HepG2 (cell line): ENCODE data around the gene ATAD1. TPM values are rescaled to one million over a fixed set of nuclear protein-coding genes. Genes with fewer than 3 reads are reported as not detected.
A peak's percentile ranks its signal among the peaks of the same experiment; 100 is the strongest.

ENCODE experiments used
- ARNTL ChIP-seq: sonication (generic); formaldehyde crosslinking; IDR thresholded peaks from 2 replicates; pipeline ENCODE4 v1.4.0; 2020; ENCODE audit warnings: mild to moderate bottlenecking, missing genetic modification reagents
- BORCS8-MEF2B ChIP-seq: sonication (generic); formaldehyde crosslinking; IDR thresholded peaks from 2 replicates; pipeline ENCODE4 v1.8.0; 2022; ENCODE audit warnings: mild to moderate bottlenecking, missing genetic modification reagents
- CTCF ChIP-seq: sonication (generic); formaldehyde crosslinking; IDR thresholded peaks from 2 replicates; pipeline ENCODE4 v1.5.0; 2020; ENCODE audit warnings: mild to moderate bottlenecking, missing genetic modification reagents, moderate library complexity
- ETS1 ChIP-seq: sonication (generic); formaldehyde crosslinking; IDR thresholded peaks from 2 replicates; pipeline ENCODE4 v1.4.0; 2020; ENCODE audit warnings: missing genetic modification reagents
- IRF2 ChIP-seq: IDR thresholded peaks from 2 replicates; pipeline ENCODE4 v1.6.1; 2018; ENCODE audit warnings: missing genetic modification reagents, missing compliant biosample characterization
- MTERF4 ChIP-seq: sonication (generic); formaldehyde crosslinking; IDR thresholded peaks from 2 replicates; pipeline ENCODE4 v1.8.0; 2023; ENCODE audit warnings: mild to moderate bottlenecking, missing genetic modification reagents
- NFE2 ChIP-seq: sonication (generic); formaldehyde crosslinking; IDR thresholded peaks from 2 replicates; pipeline ENCODE4 v1.4.0; 2020; ENCODE audit warnings: missing genetic modification reagents
- POGK ChIP-seq: sonication (generic); formaldehyde crosslinking; conservative IDR thresholded peaks from 2 replicates; pipeline ENCODE4 v1.8.0; 2022; ENCODE audit warnings: mild to moderate bottlenecking, moderate library complexity, missing genetic modification reagents
- SNAPC5 ChIP-seq: sonication (generic); formaldehyde crosslinking; IDR thresholded peaks from 2 replicates; pipeline ENCODE4 v1.8.1; 2023; ENCODE audit warnings: mild to moderate bottlenecking, missing genetic modification reagents, borderline replicate concordance
- SOX5 ChIP-seq: IDR thresholded peaks from 2 replicates; pipeline ENCODE4 v1.6.1; 2016; ENCODE audit warnings: borderline replicate concordance
- TFAP4 ChIP-seq: sonication (generic); IDR thresholded peaks from 2 replicates; pipeline ENCODE4 v1.6.1; 2016; ENCODE audit warnings: low read depth, borderline replicate concordance
- ZBTB7B ChIP-seq: sonication (generic); formaldehyde crosslinking; IDR thresholded peaks from 2 replicates; pipeline ENCODE4 v1.4.0; 2020; ENCODE audit warnings: missing genetic modification reagents
- ZNF274 ChIP-seq: sonication (generic); formaldehyde crosslinking; IDR thresholded peaks from 2 replicates; pipeline ENCODE4 v1.5.1; 2020; ENCODE audit warnings: mild to moderate bottlenecking, missing genetic modification reagents
- ZNF280D ChIP-seq: sonication (generic); formaldehyde crosslinking; IDR thresholded peaks from 2 replicates; pipeline ENCODE4 v1.5.1; 2020; ENCODE audit warnings: mild to moderate bottlenecking, missing genetic modification reagents
- ZNF317 ChIP-seq: sonication (generic); formaldehyde crosslinking; IDR thresholded peaks from 2 replicates; pipeline ENCODE4 v1.5.0; 2020; ENCODE audit warnings: mild to moderate bottlenecking, missing genetic modification reagents
- ZNF607 ChIP-seq: sonication (generic); formaldehyde crosslinking; IDR thresholded peaks from 2 replicates; pipeline ENCODE4 v1.5.1; 2020; ENCODE audit warnings: missing genetic modification reagents, mild to moderate bottlenecking, borderline replicate concordance
- ZNF674 ChIP-seq: sonication (generic); formaldehyde crosslinking; IDR thresholded peaks from 2 replicates; pipeline ENCODE4 v1.5.0; 2020; ENCODE audit warnings: low read depth, mild to moderate bottlenecking, missing genetic modification reagents
- ZNF747 ChIP-seq: sonication (generic); formaldehyde crosslinking; IDR thresholded peaks from 2 replicates; pipeline ENCODE4 v1.8.1; 2023; ENCODE audit warnings: missing genetic modification reagents, mild to moderate bottlenecking, borderline replicate concordance
- ZNF878 ChIP-seq: sonication (generic); formaldehyde crosslinking; IDR thresholded peaks from 2 replicates; pipeline ENCODE4 v1.8.1; 2023; ENCODE audit warnings: mild to moderate bottlenecking, missing genetic modification reagents, moderate library complexity
- polyA plus RNA-seq, 8 experiments: library from polyadenylated mRNA; depleted of rRNA in 3 of 8; stranded (reverse) in 7 of 8; unstranded in 1 of 8; fragments of >200 nt; fragmentation: Illumina TruSeq in 4 of 8; extraction: Trizol in 4 of 8; gene quantifications; 2 replicates each; pipeline versions ENCODE4 v1.2.1 to v1.2.3, GENCODE V29; 2011 to 2016; ENCODE audit warnings: low read depth in 4 of 8, missing spikeins in 1 of 8, mixed read lengths in 1 of 8; ENCODE audit not compliant: insufficient read depth in 1 of 8
- total RNA-seq, 5 experiments: library from RNA; depleted of rRNA; stranded (reverse); fragments of >200 nt; fragmentation: Illumina TruSeq; extraction: Trizol; gene quantifications; 2 replicates each; pipeline ENCODE4 v1.2.3, GENCODE V29; 2016; ENCODE audit warnings: low read depth in 1 of 5

ATAD1 gene
- total and polyA plus RNA-seq, 2 of the 13 experiments (the other 11 are each of a cell fraction or from before 2014, with no cell fraction given) = 14.9 to 28.2 TPM

- TF ChIP-seq SNAPC5 (peak; percentile 64; the same call in 1 of the 2 replicates), NFE2 (CRISPR knock-in tag) (no peak), SOX5 (CRISPR knock-in tag) (0 out of 2 replicates have a peak, but pooled peaks have one; percentile 7), ZNF317 (CRISPR knock-in tag) (no peak), ETS1 (CRISPR knock-in tag) (no peak), IRF2 (CRISPR knock-in tag) (no peak), ZBTB7B (CRISPR knock-in tag) (no peak), ZNF878 (CRISPR knock-in tag) (no peak), MTERF4 (CRISPR knock-in tag) (peak; percentile 30; the same call in 1 of the 2 replicates), TFAP4 (peak; percentile 17; the same call in 1 of the 2 replicates), ARNTL (CRISPR knock-in tag) (no peak), ZNF280D (no peak), ZNF274 (CRISPR knock-in tag) (no peak), BORCS8-MEF2B (CRISPR knock-in tag) (no peak; the same call in 1 of the 2 replicates), ZNF674 (CRISPR knock-in tag) (peak; percentile 83; the same call in 1 of the 2 replicates), POGK (CRISPR knock-in tag) (no peak), ZNF607 (CRISPR knock-in tag) (peak; percentile 45; the same call in 1 of the 2 replicates), ZNF747 (CRISPR knock-in tag) (0 out of 2 replicates have a peak, but pooled peaks have one; percentile 56), CTCF (peak; percentile 75)
These were observed 43.5 kb upstream of the ATAD1 start (continued) for GRCh38 chr10:87861566-87861952.
